ENCODE results near the gene STOX2.

Gene STOX2

DNA sequence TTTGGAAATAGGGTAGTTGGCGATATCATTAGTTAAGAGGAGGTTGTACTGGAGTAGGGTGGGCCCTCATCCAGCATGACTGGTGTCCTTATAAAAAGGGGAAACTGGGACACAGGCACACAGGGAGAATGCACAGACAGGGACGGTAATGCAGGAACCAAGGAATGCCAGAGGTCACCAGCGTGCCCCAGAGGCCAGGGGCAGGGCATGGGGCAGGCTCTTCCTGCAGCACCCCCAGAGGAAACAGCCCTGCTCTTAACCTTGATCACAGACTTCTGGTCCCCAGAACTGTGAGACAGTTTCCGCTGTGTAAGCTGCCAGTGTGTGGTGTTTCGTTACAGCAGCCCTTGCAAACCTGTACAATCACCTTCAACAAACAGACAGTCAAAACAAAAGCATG lies 15.9 kb upstream of the STOX2 start:
- DNase-seq, result no peak

DNA sequence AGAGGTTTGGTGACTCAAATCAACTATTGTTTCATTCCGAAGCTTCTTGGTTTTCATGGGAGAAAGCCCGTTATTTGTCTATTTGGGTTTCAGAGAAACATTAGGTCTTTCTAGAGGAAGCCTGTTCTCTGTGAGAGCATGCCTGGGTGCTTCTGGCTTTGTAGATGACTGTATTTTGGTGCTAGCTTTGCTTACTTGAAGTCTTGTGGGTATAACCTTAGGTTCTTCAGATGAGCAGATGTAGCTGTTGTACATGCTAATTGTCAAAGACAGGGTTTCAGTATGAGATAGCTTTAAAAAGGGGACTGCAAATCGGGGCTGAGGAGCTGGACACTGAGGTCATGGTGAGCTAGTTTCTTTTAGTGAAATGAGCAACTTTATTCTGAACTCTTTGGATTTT lies 7.9 kb upstream of the STOX2 start:
- no peak for DNase-seq

DNA sequence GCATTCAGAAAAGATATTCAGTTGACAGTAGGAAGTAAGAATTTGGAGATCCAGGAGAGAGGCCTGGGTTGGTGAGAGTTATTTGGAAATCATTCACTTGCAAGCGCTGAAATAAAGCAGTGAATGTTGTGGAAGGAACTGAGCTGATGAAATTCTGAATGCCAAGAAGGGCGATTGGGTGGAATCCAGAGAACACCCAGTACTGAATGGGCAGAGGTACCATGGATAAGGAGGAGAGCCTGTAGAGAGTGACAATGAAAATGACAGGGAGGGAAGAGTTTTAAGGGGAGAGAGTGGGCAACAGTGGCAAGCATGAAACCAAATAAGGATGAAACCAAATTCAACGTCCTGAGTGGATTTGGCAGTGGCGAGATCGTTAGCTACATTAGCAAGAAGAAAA lies 6.7 kb upstream of the STOX2 start:
- DNase-seq, result no peak

DNA sequence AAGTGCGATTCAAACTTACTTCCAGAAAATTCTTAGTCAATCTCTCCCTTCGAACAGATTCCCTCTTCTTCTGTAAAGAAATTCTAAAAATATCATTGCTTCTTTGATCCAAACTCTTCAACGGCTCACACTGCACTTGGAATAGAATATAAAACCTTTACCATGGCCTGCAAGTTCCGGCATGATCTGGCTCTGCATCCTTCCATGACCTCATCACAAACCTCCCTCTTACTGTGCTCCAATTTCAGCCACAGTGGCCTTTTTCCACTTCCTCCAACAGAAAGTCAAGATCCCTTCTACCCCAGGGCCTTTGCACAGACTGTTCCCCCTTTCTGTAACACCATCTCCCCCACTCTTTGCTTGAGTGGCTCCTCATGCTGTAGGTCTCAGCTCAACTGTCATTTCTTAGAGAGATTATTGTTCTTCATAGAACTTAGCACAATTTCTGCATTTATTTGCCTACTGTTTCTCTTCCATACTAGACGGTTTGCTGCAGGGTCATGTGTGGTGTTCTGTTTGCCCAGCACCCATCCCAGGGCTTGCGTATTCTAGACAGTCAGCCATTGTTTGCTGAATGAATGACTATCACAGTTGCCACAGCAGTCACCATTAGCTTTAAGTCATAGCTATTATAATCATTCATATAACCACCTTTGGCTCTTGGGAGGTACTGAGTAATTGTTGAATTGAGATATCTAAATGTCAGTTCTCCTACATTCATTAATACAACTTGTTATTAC lies 1.9 kb upstream of the STOX2 start:
- DNase-seq, result no peak

DNA sequence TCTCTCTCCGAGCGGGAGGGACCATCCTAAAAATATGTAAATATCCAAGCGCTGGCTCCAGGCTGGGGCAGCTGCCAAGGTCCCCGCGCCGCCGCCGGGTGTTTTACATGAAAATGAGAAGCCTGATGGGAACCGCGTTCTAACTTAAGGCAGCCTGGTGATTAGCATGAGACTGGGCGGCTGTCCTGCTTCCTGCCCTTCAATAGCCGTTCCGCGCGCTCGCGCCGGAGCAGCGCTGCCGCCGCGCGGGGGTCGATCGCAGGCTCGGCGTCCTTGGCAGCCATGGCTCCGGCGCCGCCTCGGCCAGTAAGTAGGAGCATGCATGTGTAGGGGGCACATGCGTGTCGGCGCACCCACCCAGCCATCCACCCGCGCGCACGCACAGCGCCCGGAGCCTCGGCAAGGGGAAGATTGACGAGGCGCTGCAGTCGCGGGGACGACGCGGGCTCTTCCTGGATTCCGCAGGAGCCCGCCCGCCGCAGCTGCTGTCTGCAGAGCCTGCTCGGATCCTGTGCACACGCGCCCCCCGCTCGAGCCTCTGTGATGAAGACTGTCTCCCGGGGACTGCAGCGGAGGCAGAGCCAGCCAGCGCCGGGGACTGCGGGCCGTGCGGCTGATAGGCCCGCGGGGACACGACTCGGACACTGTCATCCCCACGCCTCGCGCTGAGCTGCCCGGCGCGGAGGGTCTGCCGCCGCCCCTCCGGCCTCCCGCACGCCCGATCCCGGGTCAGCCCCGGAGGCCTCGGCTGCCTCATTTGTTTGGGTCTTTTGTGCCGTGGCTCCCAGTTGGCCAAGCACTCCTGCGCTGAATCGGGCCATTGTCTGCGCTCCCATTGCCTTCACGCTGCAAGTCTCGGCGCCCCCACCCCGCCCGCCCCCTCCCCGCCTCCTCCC lies 734 bp downstream of the STOX2 start:
- no peak for DNase-seq

DNA sequence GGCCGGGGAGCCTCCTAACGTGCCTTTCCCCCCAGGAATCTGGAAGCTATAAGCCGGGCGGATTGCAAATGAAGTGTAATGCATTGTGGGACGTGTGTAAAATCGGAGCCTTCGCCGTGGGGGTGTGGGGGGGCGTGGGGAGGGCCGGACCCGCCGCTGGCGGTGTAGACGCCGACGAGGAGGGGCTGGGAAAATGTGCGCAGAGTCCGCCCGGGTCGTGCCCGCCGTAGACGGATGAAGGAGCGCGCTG lies 1.3 kb downstream of the STOX2 start:
- no peak for DNase-seq

DNA sequence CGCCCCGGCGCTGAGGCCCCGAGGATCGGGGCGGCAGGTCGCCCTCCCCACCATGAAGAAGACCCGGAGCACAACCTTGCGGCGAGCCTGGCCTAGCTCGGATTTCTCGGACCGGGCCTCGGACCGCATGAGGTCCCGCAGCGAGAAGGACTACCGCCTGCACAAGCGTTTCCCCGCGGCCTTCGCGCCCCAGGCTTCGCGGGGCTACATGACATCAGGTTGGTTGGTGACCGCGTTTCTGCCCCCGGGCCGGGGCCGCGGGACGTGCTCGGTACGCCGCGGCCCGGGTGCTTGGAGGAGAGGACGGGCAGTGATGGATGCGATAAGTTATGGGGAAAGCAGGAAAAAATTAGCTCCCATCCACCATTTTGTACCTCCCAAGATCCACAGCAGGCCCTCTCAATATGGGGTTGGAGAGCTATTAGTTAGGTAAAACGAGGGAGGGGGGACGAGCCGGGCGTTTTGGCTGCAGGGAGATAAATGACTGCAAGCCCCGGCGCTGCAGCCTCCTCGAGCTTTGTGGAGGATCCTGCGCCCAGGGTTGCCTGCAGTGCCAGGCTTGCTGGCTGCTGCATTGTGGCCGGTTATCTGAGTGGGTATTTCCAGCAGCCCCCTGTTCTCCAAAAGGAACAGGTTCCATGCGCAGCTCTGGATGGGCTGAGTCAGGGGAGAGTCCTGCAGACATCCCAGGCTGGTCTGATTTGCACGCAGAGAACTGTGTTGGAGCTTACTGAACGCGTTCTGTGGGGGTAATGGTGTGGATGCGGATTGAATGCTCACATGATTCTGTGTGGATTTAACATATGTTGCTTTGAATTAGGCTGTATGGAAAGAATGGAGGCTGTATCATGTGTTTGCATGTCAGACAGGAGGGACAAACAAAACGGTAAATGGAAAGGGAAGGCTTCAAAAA lies 1.9 kb downstream of the STOX2 start:
- no peak for DNase-seq

DNA sequence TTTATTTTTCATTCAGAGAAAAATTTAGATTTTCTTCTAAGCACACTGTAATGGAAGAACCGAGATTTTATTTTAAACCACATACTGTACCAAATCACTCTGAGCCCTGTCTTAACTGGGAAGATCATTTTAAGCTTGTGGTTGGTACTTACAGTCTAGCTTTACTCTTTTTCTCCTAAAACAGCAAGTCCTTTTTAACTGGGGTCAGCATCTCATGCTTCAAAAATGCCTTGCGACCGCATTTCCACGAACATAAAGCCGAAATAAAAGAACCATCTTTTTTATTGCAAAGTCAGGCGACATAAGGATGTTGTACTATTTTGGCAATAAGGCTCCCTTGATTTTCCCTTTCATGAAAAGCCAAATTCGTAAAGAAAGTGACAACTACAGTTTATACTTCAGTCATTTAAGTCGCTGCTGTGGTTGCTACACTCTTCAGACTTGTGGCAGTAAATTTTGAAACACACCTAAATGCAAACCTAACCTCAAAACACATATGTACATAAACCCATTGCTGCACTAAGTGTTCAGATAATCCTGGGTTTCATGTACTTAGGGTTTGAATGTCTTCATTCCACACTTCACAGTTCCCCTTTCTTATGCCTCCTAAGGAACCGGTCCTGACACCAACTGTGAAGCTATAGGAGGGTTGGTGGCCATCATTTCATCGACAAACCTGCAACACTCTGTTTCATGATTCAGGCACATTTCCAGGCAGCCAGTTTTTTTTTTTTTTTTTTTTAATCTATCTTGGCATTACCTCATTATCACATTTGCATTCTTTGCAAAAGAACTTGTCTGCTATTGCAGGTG lies 3.0 kb downstream of the STOX2 start:
- no peak for DNase-seq

DNA sequence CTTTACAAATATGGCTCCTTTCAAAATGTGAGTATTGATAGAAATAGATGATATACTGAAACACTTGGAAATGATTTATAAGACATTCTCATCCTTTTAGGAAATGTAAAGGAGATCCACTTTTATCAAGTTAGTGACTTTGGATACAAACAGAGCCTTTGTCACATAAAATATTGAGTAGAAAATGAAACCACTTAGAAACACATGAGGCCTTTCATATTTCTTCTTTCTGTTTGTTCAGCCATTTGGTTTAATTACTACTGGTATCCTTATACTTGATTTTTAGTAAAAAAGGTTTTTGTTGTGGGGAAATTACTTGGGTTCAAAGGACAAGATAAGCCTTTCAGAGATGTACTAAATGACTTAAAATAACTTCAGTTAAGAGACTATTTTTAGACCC lies 4.1 kb downstream of the STOX2 start:
- DNase-seq, result no peak

DNA sequence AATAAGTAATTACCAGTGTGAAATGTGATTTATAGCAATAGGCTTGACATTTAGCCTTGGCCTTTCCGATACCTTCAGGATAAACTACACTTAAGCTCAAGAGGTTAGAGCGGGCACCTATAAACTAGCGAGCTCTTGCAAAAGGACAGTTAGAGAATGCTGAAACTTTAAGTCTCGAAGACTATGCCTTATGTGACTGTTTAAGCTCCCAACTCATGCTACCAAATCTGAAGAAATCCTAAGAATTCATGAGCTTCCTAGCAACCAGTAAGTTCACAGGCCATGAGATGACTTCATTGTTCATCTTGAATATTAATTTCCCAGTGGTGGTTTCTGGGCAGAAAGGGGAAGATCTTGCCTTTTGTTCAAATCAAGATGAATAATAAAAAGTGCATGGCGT lies 4.7 kb downstream of the STOX2 start:
- DNase-seq, result no peak

DNA sequence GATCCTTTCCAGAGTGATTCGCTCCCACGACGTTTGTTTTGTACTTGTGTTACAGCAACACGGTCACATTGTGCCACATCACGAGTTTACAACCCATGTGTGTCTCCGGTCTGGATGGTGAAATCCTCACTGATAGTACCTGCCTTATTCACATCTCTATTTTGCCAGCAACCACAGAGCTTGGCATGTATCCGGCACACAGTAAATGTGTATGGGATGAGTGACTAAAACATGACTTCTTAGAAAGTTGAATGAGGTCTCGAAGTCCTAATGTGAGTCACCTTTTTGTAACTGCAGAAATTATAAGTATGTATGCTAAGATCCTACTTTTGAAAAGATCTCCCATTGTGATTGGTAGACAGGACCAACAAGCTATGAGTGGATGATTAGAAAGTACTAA lies 7.5 kb downstream of the STOX2 start:
- no peak for DNase-seq

DNA sequence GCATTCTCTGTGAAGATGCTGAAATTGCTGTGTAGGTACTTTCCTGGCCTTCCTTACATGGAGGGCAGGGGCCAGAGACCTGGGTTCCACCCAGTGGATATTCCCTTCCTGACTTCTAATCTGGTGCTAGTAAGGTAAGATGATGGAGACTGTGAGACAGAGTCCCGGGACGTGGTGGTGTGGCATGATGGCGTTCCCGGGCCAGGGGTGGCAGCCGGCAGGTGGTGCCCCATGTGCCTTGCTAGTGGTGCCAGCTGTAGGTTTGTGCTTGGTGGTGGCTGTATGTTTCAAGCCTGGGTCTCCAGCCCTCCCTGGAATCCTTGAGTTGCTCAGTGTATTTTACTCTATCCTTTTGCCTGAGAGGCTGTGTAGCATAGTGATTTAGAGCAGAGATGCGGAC lies 10.9 kb downstream of the STOX2 start:
- no peak for DNase-seq

DNA sequence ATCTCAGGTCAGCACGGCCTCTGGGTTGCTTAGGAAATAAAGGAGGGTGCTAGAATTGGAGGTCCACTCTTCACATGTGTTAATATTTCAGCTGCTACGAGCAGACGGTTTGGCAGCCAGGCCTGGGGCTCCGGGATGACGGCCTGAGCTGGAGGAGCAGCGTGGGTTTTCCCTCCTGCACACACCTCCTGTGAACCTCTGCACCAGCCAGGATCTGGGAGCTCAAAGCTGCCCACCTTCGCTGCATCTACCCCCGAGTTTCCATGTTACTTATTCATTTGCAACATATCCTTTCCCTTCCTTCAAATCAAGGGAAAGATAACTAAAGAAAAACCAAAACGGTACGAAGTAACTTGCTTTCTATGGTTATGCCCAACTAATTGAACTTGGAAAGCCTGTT lies 13.6 kb downstream of the STOX2 start:
- no peak for DNase-seq

DNA sequence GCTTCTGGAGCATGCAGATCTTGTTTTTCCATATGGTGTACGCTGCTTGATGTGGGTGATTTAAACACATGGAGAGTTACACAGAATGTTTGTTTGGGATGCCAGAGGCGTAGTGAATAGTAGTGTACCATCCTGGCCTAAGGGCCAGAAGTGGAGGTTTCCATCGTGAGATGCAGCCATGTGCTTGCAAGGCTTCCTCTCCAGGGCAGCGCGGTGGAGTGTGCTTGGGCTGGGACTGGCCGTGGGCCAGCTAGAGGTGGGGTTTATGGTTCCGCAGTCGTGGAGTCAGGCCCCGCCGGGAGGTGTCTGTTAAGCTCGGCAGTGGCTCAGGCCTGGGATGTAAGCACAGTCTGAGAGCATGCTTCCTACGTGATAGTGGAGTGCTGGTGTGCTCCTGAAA lies 14.0 kb downstream of the STOX2 start:
- no peak for DNase-seq

DNA sequence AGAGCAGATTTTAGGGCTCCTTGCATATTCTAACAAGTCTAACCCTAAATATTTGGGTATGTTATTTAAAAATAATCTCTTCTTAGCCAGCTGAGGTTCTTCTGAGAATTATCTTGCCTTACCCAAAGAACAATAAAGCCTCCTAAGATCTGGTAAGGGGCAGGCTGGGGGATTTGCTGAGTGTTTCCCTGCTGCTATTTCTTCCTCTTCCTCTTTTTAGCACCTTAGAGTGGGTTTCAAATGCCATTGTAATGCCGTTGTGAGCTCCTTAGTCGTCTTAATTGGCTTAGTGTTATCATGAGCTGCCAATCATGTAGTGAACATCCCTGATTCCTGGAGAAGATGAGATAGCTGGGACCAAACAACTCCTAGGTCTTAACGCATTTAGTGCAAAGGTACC lies 15.4 kb downstream of the STOX2 start:
- DNase-seq, result no peak

DNA sequence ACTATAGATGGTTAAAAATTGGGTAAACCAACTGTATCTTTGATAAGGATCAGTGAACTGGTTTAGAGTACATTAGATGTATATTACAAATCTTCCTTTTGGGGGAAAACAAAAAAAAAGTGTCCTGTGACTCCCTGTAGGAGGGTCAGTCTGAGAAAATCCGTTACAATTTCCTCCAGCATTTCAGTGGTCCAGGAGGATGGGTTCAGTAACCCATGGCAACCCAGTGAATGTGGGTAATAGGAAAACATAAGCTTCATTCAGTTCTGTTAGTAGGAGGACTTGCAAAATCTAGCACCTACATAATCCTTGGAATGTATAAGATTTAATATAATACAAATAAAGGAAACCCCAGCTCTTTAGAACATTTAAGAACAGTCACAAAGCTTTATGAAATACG lies 16.2 kb downstream of the STOX2 start:
- DNase-seq, result no peak

DNA sequence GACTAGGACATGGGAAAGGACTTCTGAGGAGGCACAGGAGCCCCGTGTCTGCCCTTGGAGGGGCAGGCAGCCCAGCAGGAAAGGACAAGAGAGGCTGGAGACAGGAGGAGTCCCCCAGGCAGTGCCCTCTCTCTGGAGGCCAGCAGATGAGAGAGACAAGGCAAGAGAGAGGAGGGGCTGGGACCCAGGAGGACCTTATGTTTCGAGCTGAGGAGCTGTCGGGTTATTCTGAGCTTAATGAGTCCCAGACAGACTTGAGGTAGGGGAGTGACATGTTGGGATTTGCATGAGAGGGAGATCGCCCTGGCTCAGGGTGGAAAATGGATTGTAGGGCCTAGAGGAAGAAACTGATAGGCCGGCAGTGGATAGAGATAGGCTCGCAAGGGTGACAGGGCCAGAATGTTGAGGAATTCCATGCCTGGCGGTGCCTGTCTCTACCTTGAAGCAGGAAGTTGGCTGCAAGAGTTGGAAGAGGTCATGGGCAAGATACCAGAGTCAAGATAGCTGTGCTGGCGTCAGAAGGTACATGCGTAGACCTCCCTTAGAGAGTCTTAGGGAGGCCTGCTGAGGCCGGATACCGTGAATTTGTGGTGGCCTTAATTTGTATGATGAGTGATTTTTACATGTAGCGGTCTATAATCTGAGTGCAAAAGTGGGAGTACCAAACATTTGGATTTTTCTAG lies 19.4 kb downstream of the STOX2 start:
- no peak for DNase-seq

DNA sequence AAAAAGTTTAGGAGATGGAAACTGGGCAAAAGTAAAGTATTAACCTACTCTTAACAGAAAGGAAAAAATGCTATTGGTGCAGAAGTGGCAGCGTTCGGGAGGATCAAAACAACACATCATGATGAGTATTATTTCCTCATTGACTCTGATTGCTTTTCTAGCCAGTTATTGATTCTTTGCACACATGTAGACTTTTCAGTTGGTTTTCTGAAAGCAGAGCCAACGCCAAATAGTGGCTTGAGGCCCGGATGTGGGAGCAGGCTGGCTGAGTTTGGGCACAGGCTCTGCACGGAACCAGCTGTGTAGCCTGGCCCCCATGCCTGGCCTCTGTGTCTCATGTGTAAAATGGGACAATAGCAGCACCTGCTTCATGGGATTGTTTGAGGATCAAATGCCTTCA lies 21.8 kb downstream of the STOX2 start:
- no peak for DNase-seq

DNA sequence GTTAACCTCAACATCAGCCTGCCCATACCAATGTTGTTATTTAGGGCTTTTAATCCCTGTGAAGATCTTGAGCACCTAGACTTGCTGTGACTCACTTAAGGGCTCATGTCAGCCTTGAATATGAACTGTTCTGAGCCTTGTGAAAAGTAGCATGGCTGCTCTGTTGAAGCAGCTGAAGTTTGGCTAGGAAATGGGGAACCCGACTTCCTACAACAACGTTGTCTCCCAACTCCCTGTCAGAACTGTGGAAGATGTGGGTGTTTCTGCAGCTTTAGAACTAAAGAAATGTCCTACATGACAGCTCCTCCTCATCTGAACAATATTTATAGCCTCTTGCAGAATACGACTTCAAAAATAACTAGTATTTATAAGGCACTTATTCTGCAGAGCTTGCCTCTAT lies 27.5 kb downstream of the STOX2 start:
- no peak for DNase-seq

DNA sequence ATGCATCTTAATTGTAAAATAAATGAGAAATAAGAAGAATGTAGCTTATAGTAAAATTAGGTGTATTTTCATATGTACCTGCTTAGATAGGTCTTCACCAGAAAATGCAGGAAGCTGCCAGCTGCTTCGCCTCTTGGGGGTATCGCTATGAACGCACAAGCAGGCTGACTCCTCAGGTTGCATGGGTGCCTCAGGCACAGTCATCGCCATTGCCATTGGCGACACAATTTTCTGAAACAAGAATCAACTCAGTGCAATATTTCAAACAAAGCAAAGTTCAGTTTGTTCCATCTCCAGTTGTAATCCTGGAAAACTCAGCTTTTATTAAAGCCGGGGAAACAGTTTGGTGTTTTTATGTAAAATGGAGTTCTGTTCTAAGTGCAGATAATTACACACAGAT lies 29.7 kb downstream of the STOX2 start:
- DNase-seq, result no peak

DNA sequence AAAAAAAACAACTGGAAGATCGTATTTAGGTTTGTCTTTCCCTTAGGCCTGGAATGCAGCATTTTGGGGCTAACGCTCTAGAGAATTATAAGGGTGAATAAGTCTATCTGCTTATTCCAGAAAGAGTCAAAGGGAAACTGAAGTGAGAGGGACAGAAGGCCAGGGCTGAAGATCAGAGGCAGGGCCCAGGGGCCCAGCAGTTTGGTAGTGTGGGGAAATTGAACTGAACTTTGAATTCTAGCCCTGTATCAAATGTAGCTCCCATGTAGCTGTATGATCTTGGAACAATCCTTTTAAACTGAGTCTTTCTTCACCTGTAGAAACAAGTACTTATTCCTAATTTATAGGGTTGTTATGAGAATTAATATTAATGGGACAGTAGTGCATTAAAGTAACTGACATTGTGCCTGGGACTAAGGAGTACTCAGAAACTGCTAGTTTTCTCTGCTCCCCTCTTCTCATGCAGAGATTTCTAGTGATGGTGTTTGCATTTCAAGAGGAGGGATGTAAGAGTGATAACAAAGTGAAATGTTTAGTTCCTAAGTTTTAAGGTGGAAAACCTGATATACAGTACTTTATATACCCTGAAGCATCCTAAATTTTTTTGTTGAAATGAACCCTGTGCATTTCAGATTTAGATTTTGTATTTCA lies 30.4 kb downstream of the STOX2 start:
- DNase-seq, result no peak

DNA sequence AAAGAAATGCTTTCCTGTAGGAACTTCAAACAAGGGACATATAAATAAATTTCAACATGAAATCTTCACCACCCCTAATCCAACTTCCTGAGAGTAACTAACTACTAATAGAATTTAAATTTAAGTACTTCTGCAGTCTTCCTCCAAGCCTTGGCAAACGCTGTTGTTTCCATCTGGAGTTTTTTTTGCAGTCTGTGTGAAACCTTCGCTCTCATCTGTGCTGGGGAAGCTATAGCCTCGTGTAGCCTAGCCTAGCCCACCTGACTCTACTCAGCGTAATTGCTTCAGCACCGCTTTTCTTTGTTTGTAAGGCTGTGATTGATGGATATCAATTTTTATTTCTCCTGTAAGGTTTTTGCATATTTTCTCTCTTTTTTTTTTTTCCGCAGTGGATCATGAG lies 30.9 kb downstream of the STOX2 start:
- no peak for DNase-seq

Measured in activated naive CD4-positive, alpha-beta T cell treated with Interleukin-2 at 50 U/mL for 16 hours (primary cell).